Activated naive CD8-positive, alpha-beta T cell (primary cell): ENCODE data around the gene AEN.
A peak's percentile ranks its signal among the peaks of the same experiment; 100 is the strongest.

Source experiments
- H3K27ac Mint-ChIP-seq: one replicate; pipeline ENCODE4 v1.8.0; 2021; ENCODE audit warnings: mixed read lengths
- H3K27me3 Mint-ChIP-seq: one replicate; pipeline ENCODE4 v1.8.0; 2021; ENCODE audit warnings: mixed read lengths
- H3K36me3 Mint-ChIP-seq: one replicate; pipeline ENCODE4 v1.8.0; 2021; ENCODE audit warnings: mixed read lengths
- H3K4me1 Mint-ChIP-seq: one replicate; pipeline ENCODE4 v1.8.0; 2021; ENCODE audit warnings: low read depth, mixed read lengths
- H3K4me3 Mint-ChIP-seq: one replicate; pipeline ENCODE4 v1.8.0; 2021; ENCODE audit warnings: mild to moderate bottlenecking, mixed read lengths
- H3K9me3 Mint-ChIP-seq: one replicate; pipeline ENCODE4 v1.8.0; 2021; ENCODE audit warnings: low read depth, mixed read lengths

AEN gene

GRCh38 chr15:88608607-88609181 lies 12.4 kb upstream of the AEN start:
- no peak overlapping the region for H3K4me3 Mint-ChIP-seq
- peaks cover 16% of the 10 kb centered on the region for H3K4me1 Mint-ChIP-seq
- no peaks in the 10 kb centered on the region for H3K9me3 Mint-ChIP-seq
- H3K36me3 Mint-ChIP-seq = peaks cover 5% of the 10 kb centered on the region
- peaks cover 51% of the 10 kb centered on the region for H3K27me3 Mint-ChIP-seq
- H3K27ac Mint-ChIP-seq = no peak overlapping the region

- H3K9me3 Mint-ChIP-seq = no peaks in the 10 kb centered on the region
- peaks cover 46% of the 10 kb centered on the region for H3K27me3 Mint-ChIP-seq
Measured at GRCh38 chr15:88609344-88610090, 11.6 kb upstream of the AEN start.

GRCh38 chr15:88610701-88611231 lies 10.4 kb upstream of the AEN start:
- H3K27me3 Mint-ChIP-seq = peaks cover 43% of the 10 kb centered on the region

More at GRCh38 chr15:88609344-88610090, 11.6 kb upstream of the AEN start:
- Mint-ChIP-seq H3K36me3 (peaks cover 5% of the 10 kb centered on the region), H3K4me1 (peaks cover 11% of the 10 kb centered on the region), H3K27ac (no peak overlapping the region), H3K4me3 (no peak overlapping the region)

GRCh38 chr15:88612186-88612796 lies 8.8 kb upstream of the AEN start:
- H3K27me3 Mint-ChIP-seq = peaks cover 31% of the 10 kb centered on the region
- H3K4me1 Mint-ChIP-seq = no peaks in the 10 kb centered on the region
- H3K9me3 Mint-ChIP-seq = no peaks in the 10 kb centered on the region
- H3K27ac Mint-ChIP-seq = no peak overlapping the region
- peaks cover 5% of the 10 kb centered on the region for H3K36me3 Mint-ChIP-seq
- no peak overlapping the region for H3K4me3 Mint-ChIP-seq

More at GRCh38 chr15:88610701-88611231, 10.4 kb upstream of the AEN start:
- no peak overlapping the region for H3K4me3 Mint-ChIP-seq
- H3K27ac Mint-ChIP-seq = no peak overlapping the region
- peaks cover 5% of the 10 kb centered on the region for H3K36me3 Mint-ChIP-seq
- peaks cover 4% of the 10 kb centered on the region for H3K4me1 Mint-ChIP-seq
- H3K9me3 Mint-ChIP-seq = no peaks in the 10 kb centered on the region

GRCh38 chr15:88613074-88613944 lies 7.8 kb upstream of the AEN start:
- H3K27ac Mint-ChIP-seq = no peak overlapping the region
- H3K9me3 Mint-ChIP-seq = no peaks in the 10 kb centered on the region
- H3K36me3 Mint-ChIP-seq = peaks cover 5% of the 10 kb centered on the region
- no peaks in the 10 kb centered on the region for H3K4me1 Mint-ChIP-seq
- peaks cover 23% of the 10 kb centered on the region for H3K27me3 Mint-ChIP-seq
- no peak overlapping the region for H3K4me3 Mint-ChIP-seq

- no peak overlapping the region for H3K27ac Mint-ChIP-seq
- H3K27me3 Mint-ChIP-seq = peaks cover 8% of the 10 kb centered on the region
- no peaks in the 10 kb centered on the region for H3K36me3 Mint-ChIP-seq
- H3K9me3 Mint-ChIP-seq = no peaks in the 10 kb centered on the region
- H3K4me3 Mint-ChIP-seq = no peak overlapping the region
- no peaks in the 10 kb centered on the region for H3K4me1 Mint-ChIP-seq
Measured at GRCh38 chr15:88615303-88616107, 5.6 kb upstream of the AEN start.

- no peaks in the 10 kb centered on the region for H3K4me1 Mint-ChIP-seq
- no peaks in the 10 kb centered on the region for H3K9me3 Mint-ChIP-seq
- H3K4me3 Mint-ChIP-seq = no peak overlapping the region
- H3K27ac Mint-ChIP-seq = no peak overlapping the region
- peaks cover 8% of the 10 kb centered on the region for H3K27me3 Mint-ChIP-seq
- H3K36me3 Mint-ChIP-seq = no peaks in the 10 kb centered on the region
Measured at GRCh38 chr15:88616240-88616639, 4.9 kb upstream of the AEN start.

GRCh38 chr15:88617031-88617722 lies 4.0 kb upstream of the AEN start:
- Mint-ChIP-seq H3K4me3 (no peak overlapping the region), H3K4me1 (peaks cover under 1% of the 10 kb centered on the region), H3K27me3 (peaks cover 5% of the 10 kb centered on the region), H3K36me3 (peaks cover 3% of the 10 kb centered on the region), H3K27ac (no peak overlapping the region), H3K9me3 (no peaks in the 10 kb centered on the region)

- H3K4me3 Mint-ChIP-seq = no peak overlapping the region
- no peak overlapping the region for H3K27ac Mint-ChIP-seq
- peaks cover 6% of the 10 kb centered on the region for H3K4me1 Mint-ChIP-seq
- H3K36me3 Mint-ChIP-seq = peaks cover 6% of the 10 kb centered on the region
- H3K27me3 Mint-ChIP-seq = peaks cover 5% of the 10 kb centered on the region
- H3K9me3 Mint-ChIP-seq = no peaks in the 10 kb centered on the region
Measured at GRCh38 chr15:88617790-88618189, 3.4 kb upstream of the AEN start.

- peaks cover 14% of the 10 kb centered on the region for H3K4me1 Mint-ChIP-seq
- H3K27ac Mint-ChIP-seq = no peak overlapping the region
- H3K4me3 Mint-ChIP-seq = no peak overlapping the region
- peaks cover 6% of the 10 kb centered on the region for H3K36me3 Mint-ChIP-seq
- H3K9me3 Mint-ChIP-seq = no peaks in the 10 kb centered on the region
- H3K27me3 Mint-ChIP-seq = peaks cover 2% of the 10 kb centered on the region
Measured at GRCh38 chr15:88618686-88619085, 2.5 kb upstream of the AEN start.

GRCh38 chr15:88619796-88620195 lies 1.3 kb upstream of the AEN start:
- Mint-ChIP-seq H3K4me1 (peaks cover 25% of the 10 kb centered on the region), H3K27ac (no peak overlapping the region), H3K27me3 (peaks cover 2% of the 10 kb centered on the region), H3K9me3 (no peaks in the 10 kb centered on the region), H3K36me3 (peaks cover 6% of the 10 kb centered on the region), H3K4me3 (no peak overlapping the region)

GRCh38 chr15:88621789-88622604 lies 857 bp downstream of the AEN start:
- peaks cover 6% of the 10 kb centered on the region for H3K36me3 Mint-ChIP-seq
- peak overlapping the region; percentile 97 for H3K27ac Mint-ChIP-seq
- H3K27me3 Mint-ChIP-seq = peaks cover 2% of the 10 kb centered on the region
- H3K4me3 Mint-ChIP-seq = peak overlapping the region; percentile 98
- H3K4me1 Mint-ChIP-seq = peaks cover 38% of the 10 kb centered on the region
- no peaks in the 10 kb centered on the region for H3K9me3 Mint-ChIP-seq

GRCh38 chr15:88622605-88622975 lies 1.4 kb downstream of the AEN start:
- peaks cover 44% of the 10 kb centered on the region for H3K4me1 Mint-ChIP-seq

More at GRCh38 chr15:88622605-88622975, 1.4 kb downstream of the AEN start:
- Mint-ChIP-seq H3K4me3 (peak overlapping the region; percentile 98), H3K9me3 (no peaks in the 10 kb centered on the region), H3K27me3 (peaks cover 2% of the 10 kb centered on the region), H3K36me3 (peaks cover 10% of the 10 kb centered on the region), H3K27ac (peak overlapping the region; percentile 97)
